DOHH2 (cell line): ENCODE results near the gene NTMT2.

ENCODE experiments used
- H3F3A ChIP-seq: fragments of 200-600 bp; sonication (generic), shearing (Covaris generic); 2 replicates; pipeline ENCODE4 v1.6.0; 2016; ENCODE audit warnings: antibody characterized with exemption, mild to moderate bottlenecking; ENCODE audit not compliant: control insufficient read depth, insufficient read depth
- H3K27ac ChIP-seq: fragments of 200-600 bp; sonication (generic); 2 replicates; pipeline ENCODE4 v1.5.1; 2014; ENCODE audit warnings: low read depth, mild to moderate bottlenecking, low read length, moderate library complexity
- H3K27me3 ChIP-seq: fragments of 200-600 bp; sonication (generic); 2 replicates; pipeline ENCODE4 v1.6.1; 2014; ENCODE audit warnings: mild to moderate bottlenecking, low read length, mixed read lengths; ENCODE audit not compliant: control insufficient read depth
- H3K36me3 ChIP-seq: fragments of 200-600 bp; sonication (generic); 2 replicates; pipeline ENCODE4 v1.6.1; 2014; ENCODE audit warnings: mild to moderate bottlenecking, low read length, moderate library complexity, mixed read lengths; ENCODE audit not compliant: control insufficient read depth
- H3K4me1 ChIP-seq: fragments of 200-600 bp; sonication (generic); 2 replicates; pipeline ENCODE4 v1.6.1; 2014; ENCODE audit warnings: mild to moderate bottlenecking, low read length, mixed read lengths; ENCODE audit not compliant: control insufficient read depth
- H3K4me2 ChIP-seq: fragments of 200-600 bp; sonication (generic); 2 replicates; pipeline ENCODE4 v1.6.0; 2014; ENCODE audit warnings: mild to moderate bottlenecking, low read length, moderate library complexity
- H3K4me3 ChIP-seq: fragments of 200-600 bp; sonication (generic); 2 replicates; pipeline ENCODE4 v1.5.1; 2014; ENCODE audit warnings: mild to moderate bottlenecking, low read length, mixed read lengths
- H3K79me2 ChIP-seq: fragments of 200-600 bp; sonication (generic); 2 replicates; pipeline ENCODE4 v1.6.1; 2014; ENCODE audit warnings: mild to moderate bottlenecking, low read length, mixed read lengths; ENCODE audit not compliant: control insufficient read depth
- H3K9me2 ChIP-seq: fragments of 200-600 bp; sonication (generic); replicated peaks from 2 replicates; pipeline ENCODE4 v1.6.1; 2014; ENCODE audit warnings: mild to moderate bottlenecking, low read length, mixed read lengths; ENCODE audit not compliant: control insufficient read depth
- H3K9me3 ChIP-seq: fragments of 200-600 bp; sonication (generic); 2 replicates; pipeline ENCODE4 v1.6.1; 2014; ENCODE audit warnings: antibody characterized with exemption, low read length, mixed read lengths; ENCODE audit not compliant: control insufficient read depth, insufficient read depth
- H4K20me1 ChIP-seq: fragments of 200-600 bp; sonication (generic); 2 replicates; pipeline ENCODE4 v1.6.0; 2014; ENCODE audit warnings: low read depth, mild to moderate bottlenecking, antibody characterized with exemption, low read length, moderate library complexity; ENCODE audit not compliant: control insufficient read depth, insufficient read depth
- CTCF ChIP-seq: fragments of 200-600 bp; sonication (generic); IDR thresholded peaks from one replicate; pipeline ENCODE4 v1.5.1; 2014; ENCODE audit warnings: antibody characterized with exemption, mild to moderate bottlenecking, low read depth, low read length; ENCODE audit not compliant: poor library complexity, severe bottlenecking
- EZH2phosphoT487 ChIP-seq: fragments of 200-600 bp; sonication (generic); IDR thresholded peaks from 2 replicates; pipeline ENCODE4 v1.6.1; 2017; ENCODE audit warnings: borderline replicate concordance, mild to moderate bottlenecking, antibody characterized with exemption, low read length, moderate library complexity, mixed read lengths

NTMT2 gene

GRCh38 chr1:170218257-170218650 lies 72.5 kb downstream of the NTMT2 start:
- no peak for TF ChIP-seq EZH2phosphoT487
- no peak for TF ChIP-seq CTCF
- Histone ChIP-seq H3K9me2 (no peaks in the 10 kb centered on the region), H3K4me2 (no peak overlapping the region), H3K36me3 (no peaks in the 10 kb centered on the region), H3K27me3 (peaks cover 5% of the 10 kb centered on the region; the same call in 1 of the 2 replicates), H3K9me3 (no peaks in the 10 kb centered on the region), H3K4me1 (no peaks in the 10 kb centered on the region), H3K79me2 (no peaks in the 10 kb centered on the region), H3F3A (no peaks in the 10 kb centered on the region), H3K4me3 (no peak overlapping the region), H3K27ac (no peak overlapping the region), H4K20me1 (no peaks in the 10 kb centered on the region)
